ENCODE data around the gene AKAP8. TPM values are rescaled to one million over a fixed set of nuclear protein-coding genes. Genes with fewer than 3 reads are reported as not detected.

Gene AKAP8
- total and polyA plus RNA-seq, 9 of the 15 experiments (the other 6 are each of a cell fraction or from before 2014, with no cell fraction given): 3.4 to 56.5 (median 15.0) TPM

GRCh38 chr19:15332311-15332996 lies 47.1 kb downstream of the AKAP8 start, which contains the start of gene BRD4 (continued):
- peak in 1 of 2 experiments; percentile 31; a peak in 2 of 4 replicates for TF ChIP-seq NRF1 (conservative IDR thresholded peaks at IDR 0.05 in 1 of 2, IDR thresholded peaks at IDR 0.05 in 1 of 2)
- no peak for TF ChIP-seq ETV1 (tag; conservative IDR thresholded peaks at IDR 0.05; ENCODE audit: low read depth)
- TF ChIP-seq SUPT5H (IDR thresholded peaks at IDR 0.05): peak; percentile 53; the same call in 1 of the 2 replicates
- TF ChIP-seq RBBP5 (IDR thresholded peaks at IDR 0.05; ENCODE audit: borderline replicate concordance, insufficient read depth, low read length, poor library complexity, severe bottlenecking): peak; percentile 45
- no peak for TF ChIP-seq NCOR1 (IDR thresholded peaks at IDR 0.05)
- TF ChIP-seq ZNF583 (CRISPR knock-in tag; IDR thresholded peaks at IDR 0.05): no peak
- TF ChIP-seq, protein P1, sequence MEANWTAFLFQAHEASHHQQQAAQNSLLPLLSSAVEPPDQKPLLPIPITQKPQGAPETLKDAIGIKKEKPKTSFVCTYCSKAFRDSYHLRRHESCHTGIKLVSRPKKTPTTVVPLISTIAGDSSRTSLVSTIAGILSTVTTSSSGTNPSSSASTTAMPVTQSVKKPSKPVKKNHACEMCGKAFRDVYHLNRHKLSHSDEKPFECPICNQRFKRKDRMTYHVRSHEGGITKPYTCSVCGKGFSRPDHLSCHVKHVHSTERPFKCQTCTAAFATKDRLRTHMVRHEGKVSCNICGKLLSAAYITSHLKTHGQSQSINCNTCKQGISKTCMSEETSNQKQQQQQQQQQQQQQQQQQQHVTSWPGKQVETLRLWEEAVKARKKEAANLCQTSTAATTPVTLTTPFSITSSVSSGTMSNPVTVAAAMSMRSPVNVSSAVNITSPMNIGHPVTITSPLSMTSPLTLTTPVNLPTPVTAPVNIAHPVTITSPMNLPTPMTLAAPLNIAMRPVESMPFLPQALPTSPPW (CRISPR knock-in tag; IDR thresholded peaks at IDR 0.05): peak; percentile 39
- no peak for TF ChIP-seq ZNF77 (CRISPR knock-in tag; IDR thresholded peaks at IDR 0.05)
- peak; percentile 80 for TF ChIP-seq ZNF766 (CRISPR knock-in tag; conservative IDR thresholded peaks at IDR 0.05)
- TF ChIP-seq RB1 (IDR thresholded peaks at IDR 0.05; ENCODE audit: low read depth): 0 out of 2 replicates have a peak, but pooled peaks have one; percentile 8
- no peak for TF ChIP-seq MYC (IDR thresholded peaks at IDR 0.05; ENCODE audit: low read depth, low read length)
- peak; percentile 28; the same call in 1 of the 2 replicates for TF ChIP-seq MYC (CRISPR knock-in tag; IDR thresholded peaks at IDR 0.05; ENCODE audit: borderline replicate concordance, low read depth)
- no peak for TF ChIP-seq ZNF41 (CRISPR knock-in tag; conservative IDR thresholded peaks at IDR 0.05)
- no peak for TF ChIP-seq RNF2 (IDR thresholded peaks at IDR 0.05)
- TF ChIP-seq, protein P2, sequence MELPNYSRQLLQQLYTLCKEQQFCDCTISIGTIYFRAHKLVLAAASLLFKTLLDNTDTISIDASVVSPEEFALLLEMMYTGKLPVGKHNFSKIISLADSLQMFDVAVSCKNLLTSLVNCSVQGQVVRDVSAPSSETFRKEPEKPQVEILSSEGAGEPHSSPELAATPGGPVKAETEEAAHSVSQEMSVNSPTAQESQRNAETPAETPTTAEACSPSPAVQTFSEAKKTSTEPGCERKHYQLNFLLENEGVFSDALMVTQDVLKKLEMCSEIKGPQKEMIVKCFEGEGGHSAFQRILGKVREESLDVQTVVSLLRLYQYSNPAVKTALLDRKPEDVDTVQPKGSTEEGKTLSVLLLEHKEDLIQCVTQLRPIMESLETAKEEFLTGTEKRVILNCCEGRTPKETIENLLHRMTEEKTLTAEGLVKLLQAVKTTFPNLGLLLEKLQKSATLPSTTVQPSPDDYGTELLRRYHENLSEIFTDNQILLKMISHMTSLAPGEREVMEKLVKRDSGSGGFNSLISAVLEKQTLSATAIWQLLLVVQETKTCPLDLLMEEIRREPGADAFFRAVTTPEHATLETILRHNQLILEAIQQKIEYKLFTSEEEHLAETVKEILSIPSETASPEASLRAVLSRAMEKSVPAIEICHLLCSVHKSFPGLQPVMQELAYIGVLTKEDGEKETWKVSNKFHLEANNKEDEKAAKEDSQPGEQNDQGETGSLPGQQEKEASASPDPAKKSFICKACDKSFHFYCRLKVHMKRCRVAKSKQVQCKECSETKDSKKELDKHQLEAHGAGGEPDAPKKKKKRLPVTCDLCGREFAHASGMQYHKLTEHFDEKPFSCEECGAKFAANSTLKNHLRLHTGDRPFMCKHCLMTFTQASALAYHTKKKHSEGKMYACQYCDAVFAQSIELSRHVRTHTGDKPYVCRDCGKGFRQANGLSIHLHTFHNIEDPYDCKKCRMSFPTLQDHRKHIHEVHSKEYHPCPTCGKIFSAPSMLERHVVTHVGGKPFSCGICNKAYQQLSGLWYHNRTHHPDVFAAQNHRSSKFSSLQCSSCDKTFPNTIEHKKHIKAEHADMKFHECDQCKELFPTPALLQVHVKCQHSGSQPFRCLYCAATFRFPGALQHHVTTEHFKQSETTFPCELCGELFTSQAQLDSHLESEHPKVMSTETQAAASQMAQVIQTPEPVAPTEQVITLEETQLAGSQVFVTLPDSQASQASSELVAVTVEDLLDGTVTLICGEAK (IDR thresholded peaks at IDR 0.05): peak; percentile 45; the same call in 1 of the 2 replicates
- TF ChIP-seq, protein P2 (CRISPR knock-in tag; IDR thresholded peaks at IDR 0.05): no peak
